Measurements from ENCODE around the gene PLS1. TPM values are rescaled to one million over a fixed set of nuclear protein-coding genes. Genes with fewer than 3 reads are reported as not detected.
A peak's percentile ranks its signal among the peaks of the same experiment; 100 is the strongest.
"Not testable (repeated sequence)": the region's sequence is repeated elsewhere in the genome, so short reads cannot be mapped to it uniquely, and the experiment has no call there.

PLS1 gene
- total RNA-seq, 2 experiments from 2014 or later, result 2.1 to 2.6 TPM

GRCh38 chr3:142577696-142578328 lies 18.4 kb upstream of the PLS1 start:
- no peak for DNase-seq
- CTCF ChIA-PET, result interaction anchor here (0.5 to 1.8 kb wide), 5 partner anchors 11 to 106 kb away, joined by 3 to 6 read pairs (median 3); no protein-coding TSS in a partner anchor
- Mint-ChIP-seq H3K27ac (peak overlapping the region; percentile 97), H3K4me3 (peak overlapping the region; percentile 95), H3K9me3 (no peaks in the 10 kb centered on the region), H3K36me3 (ENCODE audit: low read depth) (peaks cover 9% of the 10 kb centered on the region), H3K27me3 (peaks cover 10% of the 10 kb centered on the region), H3K4me1 (peaks cover 49% of the 10 kb centered on the region)
- POLR2A ChIA-PET, result interaction anchor here (1.0 to 1.2 kb wide), 3 partner anchors 12 to 423 kb away, joined by 3 to 5 read pairs (median 4); partner anchors contain the start of gene U2SURP

GRCh38 chr3:142578329-142579223 lies 17.6 kb upstream of the PLS1 start, which contains the start of gene ATR:
Gene ATR, minus strand, starts transcription at chr3:142578733. Its CDS starts 29 bp downstream, at chr3:142578704.
- Mint-ChIP-seq H3K36me3 (ENCODE audit: low read depth) (peaks cover 9% of the 10 kb centered on the region), H3K4me1 (peaks cover 47% of the 10 kb centered on the region), H3K4me3 (peak within 1 kb of the TSS; percentile 95), H3K27ac (peak within 1 kb of the TSS; percentile 97), H3K9me3 (no peaks in the 10 kb centered on the region), H3K27me3 (peaks cover 17% of the 10 kb centered on the region)
- DNase-seq, result peak; percentile 97
- CTCF ChIA-PET, result interaction anchor here (0.9 to 1.8 kb wide), 2 partner anchors 12 kb away, joined by 3 to 6 read pairs; no protein-coding TSS in a partner anchor
- POLR2A ChIA-PET, result interaction anchor here (0.6 to 1.5 kb wide), 5 partner anchors 11 to 423 kb away, joined by 3 to 5 read pairs (median 3); partner anchors contain the start of gene U2SURP

GRCh38 chr3:142580061-142580423 lies 16.2 kb upstream of the PLS1 start:
- POLR2A ChIA-PET, result no interaction called here
- H3K9me3 Mint-ChIP-seq, result no peaks in the 10 kb centered on the region
- CTCF ChIA-PET, result no interaction called here
- H3K36me3 Mint-ChIP-seq (ENCODE audit: low read depth), result peaks cover 9% of the 10 kb centered on the region
- peak overlapping the region; percentile 95 for H3K4me3 Mint-ChIP-seq
- peaks cover 38% of the 10 kb centered on the region for H3K4me1 Mint-ChIP-seq
- DNase-seq, result no peak
- H3K27ac Mint-ChIP-seq, result peak overlapping the region; percentile 97
- H3K27me3 Mint-ChIP-seq, result peaks cover 27% of the 10 kb centered on the region

GRCh38 chr3:142581070-142581469 lies 15.1 kb upstream of the PLS1 start:
- POLR2A ChIA-PET, result interaction anchor here (0.7 kb wide), 1 partner anchor 24 kb away, joined by 3 read pairs; no protein-coding TSS in a partner anchor
- H3K27ac Mint-ChIP-seq; DNase-seq; H3K4me3 Mint-ChIP-seq; H3K36me3 Mint-ChIP-seq (ENCODE audit: low read depth); H3K9me3 Mint-ChIP-seq; CTCF ChIA-PET: not testable (repeated sequence)
- H3K4me1 Mint-ChIP-seq, result peaks cover 30% of the 10 kb centered on the region
- H3K27me3 Mint-ChIP-seq, result peaks cover 32% of the 10 kb centered on the region

GRCh38 chr3:142586803-142587406 lies 9.3 kb upstream of the PLS1 start:
- Mint-ChIP-seq H3K4me3 (no peak overlapping the region), H3K36me3 (ENCODE audit: low read depth) (no peaks in the 10 kb centered on the region), H3K27ac (no peak overlapping the region), H3K27me3 (peaks cover 45% of the 10 kb centered on the region), H3K9me3 (no peaks in the 10 kb centered on the region), H3K4me1 (no peaks in the 10 kb centered on the region)
- DNase-seq, result peak; percentile 50
- POLR2A ChIA-PET, result no interaction called here
- CTCF ChIA-PET, result interaction anchor here (1.4 kb wide), 1 partner anchor 23 kb away, joined by 3 read pairs; no protein-coding TSS in a partner anchor

GRCh38 chr3:142588703-142589102 lies 7.5 kb upstream of the PLS1 start:
- peaks cover 33% of the 10 kb centered on the region for H3K27me3 Mint-ChIP-seq
- no peak for DNase-seq
- POLR2A ChIA-PET, result no interaction called here
- no peaks in the 10 kb centered on the region for H3K9me3 Mint-ChIP-seq
- no peaks in the 10 kb centered on the region for H3K36me3 Mint-ChIP-seq (ENCODE audit: low read depth)
- H3K27ac Mint-ChIP-seq, result no peak overlapping the region
- CTCF ChIA-PET, result no interaction called here
- H3K4me1 Mint-ChIP-seq, result no peaks in the 10 kb centered on the region
- H3K4me3 Mint-ChIP-seq, result no peak overlapping the region

GRCh38 chr3:142592268-142592667 lies 3.9 kb upstream of the PLS1 start:
- DNase-seq; POLR2A ChIA-PET; H3K36me3 Mint-ChIP-seq (ENCODE audit: low read depth); H3K4me3 Mint-ChIP-seq; H3K9me3 Mint-ChIP-seq; CTCF ChIA-PET; H3K27ac Mint-ChIP-seq: not testable (repeated sequence)
- peaks cover 16% of the 10 kb centered on the region for H3K4me1 Mint-ChIP-seq
- peaks cover 17% of the 10 kb centered on the region for H3K27me3 Mint-ChIP-seq

- Mint-ChIP-seq H3K36me3 (ENCODE audit: low read depth) (no peaks in the 10 kb centered on the region), H3K9me3 (no peaks in the 10 kb centered on the region), H3K27me3 (peaks cover 9% of the 10 kb centered on the region), H3K4me3 (peak overlapping the region; percentile 96), H3K4me1 (peaks cover 21% of the 10 kb centered on the region), H3K27ac (no peak overlapping the region)
- ChIA-PET POLR2A (no interaction called here), CTCF (no interaction called here)
- DNase-seq, result no peak
Observed at GRCh38 chr3:142595141-142595540, 1.1 kb upstream of the PLS1 start.

- peaks cover 21% of the 10 kb centered on the region for H3K4me1 Mint-ChIP-seq
- POLR2A ChIA-PET, result no interaction called here
- peak overlapping the region; percentile 90 for H3K27ac Mint-ChIP-seq
- no peaks in the 10 kb centered on the region for H3K36me3 Mint-ChIP-seq (ENCODE audit: low read depth)
- DNase-seq, result no peak
- peaks cover 6% of the 10 kb centered on the region for H3K27me3 Mint-ChIP-seq
- H3K4me3 Mint-ChIP-seq, result peak overlapping the region; percentile 96
- H3K9me3 Mint-ChIP-seq, result no peaks in the 10 kb centered on the region
- CTCF ChIA-PET, result no interaction called here
Observed at GRCh38 chr3:142595581-142595950, 627 bp upstream of the PLS1 start.

- Mint-ChIP-seq H3K4me1 (peaks cover 21% of the 10 kb centered on the region), H3K27me3 (peaks cover 6% of the 10 kb centered on the region), H3K36me3 (ENCODE audit: low read depth) (no peaks in the 10 kb centered on the region), H3K4me3 (peak overlapping the region; percentile 96), H3K9me3 (no peaks in the 10 kb centered on the region), H3K27ac (no peak overlapping the region)
- no peak for DNase-seq
- ChIA-PET POLR2A (no interaction called here), CTCF (interaction anchor here (0.6 to 0.9 kb wide), 2 partner anchors 12 to 55 kb away, joined by 3 to 7 read pairs; no protein-coding TSS in a partner anchor)
Observed at GRCh38 chr3:142596726-142597088, 514 bp downstream of the PLS1 start.

GRCh38 chr3:142597906-142598305 lies 1.7 kb downstream of the PLS1 start:
- POLR2A ChIA-PET, result interaction anchor here (0.6 kb wide), 1 partner anchor 16 kb away, joined by 3 read pairs; no protein-coding TSS in a partner anchor
- H3K4me3 Mint-ChIP-seq, result peak overlapping the region; percentile 7

GRCh38 chr3:142601713-142602112 lies 5.5 kb downstream of the PLS1 start:
- Mint-ChIP-seq H3K27me3 (no peaks in the 10 kb centered on the region), H3K4me1 (peaks cover 11% of the 10 kb centered on the region), H3K4me3 (no peak overlapping the region), H3K9me3 (no peaks in the 10 kb centered on the region), H3K36me3 (ENCODE audit: low read depth) (no peaks in the 10 kb centered on the region), H3K27ac (no peak overlapping the region)
- ChIA-PET CTCF (interaction anchor here (0.6 to 2.2 kb wide), 4 partner anchors 23 to 805 kb away, joined by 3 to 6 read pairs (median 4); no protein-coding TSS in a partner anchor), POLR2A (no interaction called here)
- no peak for DNase-seq

More at GRCh38 chr3:142597906-142598305, 1.7 kb downstream of the PLS1 start:
- Mint-ChIP-seq H3K9me3 (no peaks in the 10 kb centered on the region), H3K4me1 (peaks cover 21% of the 10 kb centered on the region), H3K27me3 (peaks cover 6% of the 10 kb centered on the region), H3K27ac (no peak overlapping the region), H3K36me3 (ENCODE audit: low read depth) (no peaks in the 10 kb centered on the region)
- no peak for DNase-seq
- CTCF ChIA-PET, result interaction anchor here (0.6 to 1.1 kb wide), 4 partner anchors 8 to 807 kb away, joined by 3 to 6 read pairs (median 3); no protein-coding TSS in a partner anchor
